H1 (cell line): ENCODE data around the gene PKP1. TPM values are rescaled to one million over a fixed set of nuclear protein-coding genes. Genes with fewer than 3 reads are reported as not detected.

Experiments used
- CTCF ChIA-PET: fragments of 300-600 bp; sonication (Branson Sonifier 250); formaldehyde crosslinking; loops from one replicate; lab custom pipeline; 2021; ENCODE audit not compliant: partially characterized antibody; lab: Charles Lee
- POLR2A ChIA-PET: fragments of 300-600 bp; sonication (Branson Sonifier 250); formaldehyde crosslinking; loops from one replicate; lab custom pipeline; 2021; ENCODE audit warnings: inconsistent platforms; ENCODE audit not compliant: partially characterized antibody; lab: Charles Lee
- DNase-seq, 2 experiments: peaks; one replicate each; pipeline versions ENCODE4 v3.0.0 to v3.0.0-alpha.2; 2010 to 2022; ENCODE audit warnings: low spot score in 2 of 2, low read depth in 1 of 2, mixed read lengths in 1 of 2
- FAIRE-seq: peaks from 2 replicates; lab custom pipeline; 2011; peaks lifted over from hg19 to GRCh38; lab: Jason Lieb, UNC
- H2AFZ ChIP-seq: 2 replicates; pipeline ENCODE4 v1.8.1; 2012; ENCODE audit warnings: low read length, inconsistent platforms
- H2AK5ac ChIP-seq: 2 replicates; pipeline ENCODE4 v1.6.1; 2013; ENCODE audit warnings: low read depth, low read length
- H2BK120ac ChIP-seq: replicated peaks from 2 replicates; pipeline ENCODE3; 2013; ENCODE audit warnings: low read depth, low read length, inconsistent platforms
- H2BK12ac ChIP-seq: 2 replicates; pipeline ENCODE4 v1.6.1; 2013; ENCODE audit warnings: low read depth, low read length
- H2BK15ac ChIP-seq: 2 replicates; pipeline ENCODE4 v1.6.1; 2013; ENCODE audit warnings: low read length
- H2BK20ac ChIP-seq: 2 replicates; pipeline ENCODE4 v1.6.1; 2013; ENCODE audit warnings: low read length
- H2BK5ac ChIP-seq: 2 replicates; pipeline ENCODE4 v1.6.1; 2013; ENCODE audit warnings: low read depth, low read length
- H3K14ac ChIP-seq: 2 replicates; pipeline ENCODE4 v1.6.1; 2013; ENCODE audit warnings: inconsistent platforms; ENCODE audit not compliant: insufficient read length
- H3K18ac ChIP-seq: 2 replicates; pipeline ENCODE4 v1.6.1; 2013; ENCODE audit warnings: low read length; ENCODE audit errors: extremely low read depth
- H3K23ac ChIP-seq: 2 replicates; pipeline ENCODE4 v1.6.1; 2013; ENCODE audit warnings: inconsistent platforms; ENCODE audit not compliant: insufficient read length
- H3K23me2 ChIP-seq: 2 replicates; pipeline ENCODE4 v1.6.1; 2013; ENCODE audit warnings: low read depth, low read length
- H3K27ac ChIP-seq: 2 replicates; pipeline ENCODE4 v1.6.1; 2011; ENCODE audit warnings: low read depth, low read length, inconsistent platforms
- H3K27me3 ChIP-seq, 4 experiments: replicated peaks in 1 of 4; 1 replicate in 1 of 4; 2 replicates in 3 of 4; pipeline versions ENCODE4 v1.6.1 to v1.8.1; 2011 to 2013; ENCODE audit warnings: low read length in 3 of 4, mild to moderate bottlenecking in 3 of 4, inconsistent platforms in 2 of 4, mixed read lengths in 2 of 4, moderate library complexity in 1 of 4; ENCODE audit not compliant: control insufficient read depth in 3 of 4, insufficient read depth in 3 of 4; ENCODE audit errors: extremely low read depth in 1 of 4
- H3K36me3 ChIP-seq, 4 experiments: 2 replicates each; pipeline versions ENCODE4 v1.6.1 to v1.8.1; 2011 to 2013; ENCODE audit warnings: mild to moderate bottlenecking in 4 of 4, low read length in 3 of 4, moderate library complexity in 2 of 4, control low read depth in 1 of 4, inconsistent platforms in 1 of 4; ENCODE audit not compliant: insufficient read depth in 4 of 4, control insufficient read depth in 2 of 4
- H3K4ac ChIP-seq: replicated peaks from 2 replicates; pipeline ENCODE3; 2013; ENCODE audit warnings: low read length, low read depth, mixed read lengths, inconsistent platforms; ENCODE audit not compliant: insufficient read length
- H3K4me1 ChIP-seq, 4 experiments: replicated peaks in 1 of 4; 1 replicate in 1 of 4; 2 replicates in 3 of 4; pipeline versions ENCODE4 v1.6.1 to v1.8.1; 2011 to 2013; ENCODE audit warnings: low read length in 3 of 4, inconsistent platforms in 2 of 4, mixed read lengths in 1 of 4; ENCODE audit not compliant: insufficient read depth in 4 of 4, control insufficient read depth in 3 of 4
- H3K4me2 ChIP-seq, 2 experiments: 2 replicates each; pipeline versions ENCODE4 v1.6.1 to v1.8.1; 2011 to 2013; ENCODE audit warnings: low read depth in 2 of 2, low read length in 2 of 2, control low read depth in 1 of 2, inconsistent platforms in 1 of 2, mild to moderate bottlenecking in 1 of 2; ENCODE audit not compliant: insufficient read depth in 1 of 2
- H3K4me3 ChIP-seq, 4 experiments: fragments of 200-600, 300-600 bp in 1 of 4; sonication (generic), shearing (Covaris generic), sonication (Bioruptor Twin) in 1 of 4; 2 replicates each; pipeline versions ENCODE4 v1.5.1 to v1.8.1; 2011 to 2016; ENCODE audit warnings: low read length in 4 of 4, low read depth in 3 of 4, control low read depth in 2 of 4, inconsistent platforms in 2 of 4, mild to moderate bottlenecking in 2 of 4, mixed read lengths in 1 of 4, moderate library complexity in 1 of 4; ENCODE audit not compliant: insufficient read depth in 2 of 4; ENCODE audit errors: extremely low read depth in 1 of 4
- H3K56ac ChIP-seq: replicated peaks from 2 replicates; pipeline ENCODE3; 2013; ENCODE audit warnings: low read depth, mild to moderate bottlenecking, mixed read lengths, low read length, inconsistent platforms; ENCODE audit not compliant: insufficient read length
- H3K79me1 ChIP-seq: 2 replicates; pipeline ENCODE4 v1.6.1; 2013; ENCODE audit warnings: low read depth, low read length, control low read depth
- H3K79me2 ChIP-seq, 2 experiments: 2 replicates each; pipeline versions ENCODE4 v1.6.1 to v1.8.1; 2012 to 2013; ENCODE audit warnings: low read length in 2 of 2, mild to moderate bottlenecking in 2 of 2, inconsistent platforms in 1 of 2; ENCODE audit not compliant: insufficient read depth in 2 of 2, control insufficient read depth in 1 of 2
- H3K9ac ChIP-seq, 4 experiments: replicated peaks in 1 of 4; 1 replicate in 1 of 4; 2 replicates in 3 of 4; pipeline versions ENCODE4 v1.6.1 to v1.8.1; 2011 to 2013; ENCODE audit warnings: low read depth in 3 of 4, low read length in 3 of 4, control low read depth in 2 of 4, mild to moderate bottlenecking in 2 of 4, moderate library complexity in 2 of 4, inconsistent platforms in 1 of 4; ENCODE audit errors: extremely low read depth in 1 of 4
- H3K9me3 ChIP-seq, 2 experiments: 2 replicates each; pipeline versions ENCODE4 v1.6.1 to v1.8.1; 2012 to 2013; ENCODE audit warnings: mild to moderate bottlenecking in 2 of 2, moderate library complexity in 2 of 2, control low read depth in 1 of 2, inconsistent platforms in 1 of 2, low read depth in 1 of 2, low read length in 1 of 2, mixed read lengths in 1 of 2; ENCODE audit not compliant: insufficient read depth in 2 of 2
- H4K20me1 ChIP-seq, 2 experiments: replicated peaks in 1 of 2; 2 replicates each; pipeline versions ENCODE3 to v1.8.1; 2011 to 2013; ENCODE audit warnings: inconsistent platforms in 2 of 2, low read length in 2 of 2, mild to moderate bottlenecking in 1 of 2; ENCODE audit not compliant: insufficient read depth in 2 of 2, control insufficient read depth in 1 of 2
- H4K5ac ChIP-seq: 2 replicates; pipeline ENCODE4 v1.6.1; 2013; ENCODE audit warnings: low read length, low read depth, mixed read lengths, inconsistent platforms; ENCODE audit not compliant: insufficient read length
- H4K8ac ChIP-seq: 2 replicates; pipeline ENCODE4 v1.8.0; 2013; ENCODE audit warnings: mild to moderate bottlenecking, moderate library complexity, low read length, inconsistent platforms; ENCODE audit not compliant: insufficient read depth; ENCODE audit errors: extremely low read depth
- H4K91ac ChIP-seq: replicated peaks from 2 replicates; pipeline ENCODE3; 2013; ENCODE audit warnings: low read length, mixed read lengths, inconsistent platforms; ENCODE audit not compliant: insufficient read length
- EZH2 ChIP-seq: fragments of 200-600 bp; sonication (generic); IDR thresholded peaks from 2 replicates; pipeline ENCODE4 v1.7.1; 2012; ENCODE audit warnings: low read depth, mild to moderate bottlenecking, moderate library complexity, low read length, inconsistent platforms; ENCODE audit not compliant: severe bottlenecking
- HDAC6 ChIP-seq: IDR thresholded peaks from one replicate; pipeline ENCODE4 v1.7.1; 2012; ENCODE audit warnings: low read depth, mild to moderate bottlenecking, inconsistent platforms, low read length, moderate library complexity
- WGBS, 2 experiments: shearing (Covaris generic) in 1 of 2; methylation state at CpG; one replicate each; pipeline versions ENCODE4 v1.1.6 to v1.1.7; 2013 to 2015; ENCODE audit warnings: low lambda C conversion rate in 2 of 2, mixed read lengths in 2 of 2, inconsistent platforms in 1 of 2, low coverage in 1 of 2, missing lambda C conversion rate in 1 of 2; ENCODE audit not compliant: insufficient replicate concordance in 2 of 2, insufficient coverage in 1 of 2, insufficient read length in 1 of 2; ENCODE audit errors: extremely low coverage in 1 of 2, missing lambda C conversion rate in 1 of 2; 5-methylcytosine and 5-hydroxymethylcytosine counted together
- polyA plus RNA-seq, 7 experiments: library from polyadenylated mRNA; depleted of rRNA in 3 of 7; stranded (reverse) in 5 of 7; unstranded in 2 of 7; fragments of >200 nt in 5 of 7; fragments of 200-250 nt in 2 of 7; gene quantifications; 1 replicate in 5 of 7; 2 replicates in 1 of 7; 4 replicates in 1 of 7; pipeline versions ENCODE4 v1.2.1 to v1.2.3, GENCODE V29; 2011 to 2013; ENCODE audit warnings: missing spikeins in 2 of 7, mixed read lengths in 2 of 7
- total RNA-seq: library from RNA; stranded (reverse); fragmentation: NEBNext Ultra II Directional; extraction: Animal tissue kit (Norgen Biotek cat#: 25700); gene quantifications from 2 replicates; pipeline ENCODE4 v1.2.1, GENCODE V29; 2021

Gene PKP1
- total and polyA plus RNA-seq, 2 of the 8 experiments (the other 6 are each of a cell fraction or from before 2014, with no cell fraction given), result 0.21 to 0.95 TPM

DNA sequence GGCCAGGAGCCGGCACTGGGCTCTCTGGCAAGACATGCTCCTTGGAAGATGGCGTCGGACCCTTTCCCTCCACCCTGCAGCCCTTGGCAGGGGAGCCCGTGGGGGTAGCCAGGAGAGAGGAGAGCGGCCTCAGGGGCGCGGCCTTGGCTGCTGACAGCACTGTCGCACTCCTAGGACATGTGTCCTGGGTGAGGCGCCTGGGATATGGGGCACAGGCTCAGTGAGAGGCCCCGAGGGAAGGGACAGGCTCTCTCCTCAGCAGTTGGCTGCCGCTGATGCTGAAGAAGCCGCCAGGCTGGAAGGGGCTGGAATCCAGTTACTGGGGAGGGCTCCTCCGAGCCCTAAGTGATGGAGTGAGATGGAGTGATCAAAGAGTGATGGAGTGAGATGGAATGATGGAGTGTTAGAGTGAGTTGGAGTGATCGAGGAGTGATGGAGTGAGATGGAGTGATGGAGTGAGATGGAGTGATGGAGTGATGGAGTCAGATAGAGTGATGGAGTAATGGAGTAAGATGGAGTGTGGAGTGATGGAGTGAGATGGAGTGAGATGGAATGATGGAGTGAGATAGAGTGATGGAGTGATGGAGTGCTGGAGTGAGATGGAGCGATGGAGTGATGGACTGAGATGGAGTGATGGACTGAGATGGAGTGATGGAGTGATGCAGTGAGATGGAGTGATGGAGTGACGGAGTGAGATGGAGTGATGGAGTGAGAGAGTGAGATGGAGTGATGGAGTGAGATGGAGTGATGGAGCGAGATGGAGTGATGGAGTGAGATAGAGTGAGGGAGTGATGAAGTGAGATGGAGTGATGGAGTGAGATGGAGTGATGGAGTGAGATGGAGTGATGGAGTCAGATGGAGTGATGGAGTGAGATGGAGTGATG lies 27.6 kb upstream of the PKP1 start:
- Histone ChIP-seq H3K4me2 (no peak overlapping the region), H4K91ac (no peak overlapping the region), H4K8ac (no peak overlapping the region; the same call in 1 of the 2 replicates), H3K14ac (no peak overlapping the region), H3K4me1 (peaks cover 0 to 11% (median 11%) of the 10 kb centered on the region in 4 experiments; a peak in 6 of 7 replicates), H2AFZ (no peak overlapping the region), H3K79me2 (no peaks in the 10 kb centered on the region), H3K4me3 (no peak overlapping the region), H2AK5ac (peak overlapping the region; percentile 75), H3K56ac (no peak overlapping the region), H3K4ac (no peak overlapping the region), H3K27me3 (peaks cover 0 to 6% (median 0%) of the 10 kb centered on the region in 4 experiments; a peak in 3 of 7 replicates), H4K5ac (no peak overlapping the region), H3K23ac (no peak overlapping the region), H2BK20ac (0 out of 2 replicates have a peak overlapping the region, but pooled peaks have one; percentile 21), H2BK15ac (peak overlapping the region; percentile 40; the same call in 1 of the 2 replicates), H2BK120ac (no peak overlapping the region), H3K23me2 (peaks cover 32% of the 10 kb centered on the region; the same call in 1 of the 2 replicates), H3K36me3 (no peaks in the 10 kb centered on the region), H3K9ac (no peak overlapping the region), H4K20me1 (no peaks in the 10 kb centered on the region), H3K79me1 (no peaks in the 10 kb centered on the region), H3K9me3 (no peaks in the 10 kb centered on the region), H2BK12ac (no peak overlapping the region), H3K27ac (no peak overlapping the region), H2BK5ac (no peak overlapping the region; the same call in 1 of the 2 replicates), H3K18ac (no peak overlapping the region)
- WGBS, 2 experiments, result 86 to 100% methylated on average over 4 to 13 of the region's 17 CpGs
- ChIA-PET POLR2A (no interaction called here), CTCF (interaction anchor here (1.4 to 6.5 kb wide), 17 partner anchors 8 to 155 kb away, joined by 4 to 275 read pairs (median 15); no protein-coding TSS in a partner anchor)
- DNase-seq (no peak), FAIRE-seq (no peak)
- no peak for TF ChIP-seq EZH2
- TF ChIP-seq HDAC6, result no peak
